Measurements from ENCODE around the gene ETS1. TPM values are rescaled to one million over a fixed set of nuclear protein-coding genes. Genes with fewer than 3 reads are reported as not detected.

Gene ETS1
- total RNA-seq, 6 experiments from 2014 or later: 14.2 to 37.2 (median 23.3) TPM

DNA sequence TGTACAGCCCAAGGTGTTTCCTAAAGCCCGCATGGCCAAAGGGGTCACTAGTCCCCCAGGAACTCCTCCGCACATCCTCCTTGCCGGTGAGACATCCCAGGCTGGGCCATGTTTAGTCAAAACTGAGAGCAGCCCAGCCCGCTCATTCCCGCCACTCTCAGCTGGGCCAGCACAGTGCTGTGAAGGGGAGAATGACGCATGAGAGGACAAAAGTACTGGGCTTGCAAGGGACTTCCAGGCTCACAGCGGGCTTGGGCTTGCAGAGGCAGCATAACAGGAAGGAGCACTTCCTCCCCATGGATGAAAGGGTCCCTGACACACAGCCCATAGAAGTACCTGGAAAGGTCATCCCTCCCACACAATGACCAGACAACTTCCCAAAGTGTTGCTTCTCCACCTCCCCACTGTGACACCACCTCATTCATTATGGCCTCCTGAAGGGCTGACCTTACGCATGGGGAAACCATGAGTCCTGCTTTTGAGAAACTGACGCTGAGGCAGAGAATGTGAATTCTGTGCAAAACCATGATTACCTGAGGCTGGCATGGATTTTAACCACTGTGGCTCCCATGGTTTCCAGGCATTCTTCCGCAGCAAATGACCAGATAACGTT, 19.1 kb downstream of the ETS1 start:
- DNase-seq (peak in 1 of 3 donors; percentile 60), ATAC-seq (peak; percentile 73 to 89 (median 81))
- H3K9me3 ChIP-seq: no peaks in the 10 kb centered on the region
- H3K36me3 ChIP-seq: no peaks in the 10 kb centered on the region
- H3K27me3 ChIP-seq: no peaks in the 10 kb centered on the region
- intact Hi-C loops (cut with DNase I): no loop called here
- 61% methylated on average over 6 of the region's 11 CpGs for WGBS (ENCODE audit: insufficient coverage, low coverage, low lambda C conversion rate, missing lambda C conversion rate)
- peak overlapping the region; percentile 15 to 51 (median 18) for H3K27ac ChIP-seq
- TF ChIP-seq POLR2A (IDR thresholded peaks at IDR 0.05) (no peak), CTCF (IDR thresholded peaks at IDR 0.05) (no peak)
- no peak overlapping the region for H3K4me3 ChIP-seq
- peaks cover 0 to 6% (median 0%) of the 10 kb centered on the region in 4 donors for H3K4me1 ChIP-seq

- no peaks in the 10 kb centered on the region for H3K36me3 ChIP-seq
- H3K27ac ChIP-seq: peak overlapping the region in 1 of 3 donors; percentile 44
- no peak overlapping the region for H3K4me3 ChIP-seq
- WGBS (ENCODE audit: insufficient coverage, low coverage, low lambda C conversion rate, missing lambda C conversion rate): 63% methylated on average over 2 of the region's 3 CpGs
- TF ChIP-seq CTCF (IDR thresholded peaks at IDR 0.05): no peak
- no peak for TF ChIP-seq POLR2A (IDR thresholded peaks at IDR 0.05)
- no peaks in the 10 kb centered on the region for H3K27me3 ChIP-seq
- peaks cover 0 to 6% (median 0%) of the 10 kb centered on the region in 4 donors for H3K4me1 ChIP-seq
- intact Hi-C loops (cut with DNase I): no loop called here
- DNase-seq (no peak), ATAC-seq (no peak)
- H3K9me3 ChIP-seq: no peaks in the 10 kb centered on the region
Measured at GRCh38 chr11:128567130-128567529, 20.2 kb downstream of the ETS1 start.

DNA sequence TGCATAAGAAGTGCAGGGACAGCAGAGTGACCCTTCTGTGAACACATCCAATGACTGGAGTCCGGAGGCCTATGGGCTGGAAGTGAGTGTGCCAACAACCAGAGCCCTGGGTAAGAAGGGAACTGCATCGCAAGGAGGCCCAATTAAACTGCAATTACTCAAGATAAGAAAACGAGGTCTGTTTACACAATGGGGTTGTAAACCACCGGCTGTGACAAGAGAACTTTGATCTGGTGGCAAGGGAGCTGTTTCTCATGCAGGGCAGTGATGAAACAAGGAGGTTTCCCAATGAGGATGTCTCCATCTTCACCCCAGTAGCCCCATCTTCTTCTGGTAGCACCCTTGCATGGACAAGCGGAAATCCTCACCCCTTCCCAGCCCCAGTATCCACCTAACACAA, 21.5 kb downstream of the ETS1 start:
- peak in 3 of 4 donors; percentile 7 to 62 (median 40) for ATAC-seq
- 34% methylated on average over 5 of the region's 5 CpGs for WGBS (ENCODE audit: insufficient coverage, low coverage, low lambda C conversion rate, missing lambda C conversion rate)
- H3K36me3 ChIP-seq: no peaks in the 10 kb centered on the region
- DNase-seq: no peak
- H3K4me3 ChIP-seq: no peak overlapping the region
- no peaks in the 10 kb centered on the region for H3K9me3 ChIP-seq
- TF ChIP-seq POLR2A (IDR thresholded peaks at IDR 0.05) (no peak), CTCF (IDR thresholded peaks at IDR 0.05) (no peak)
- H3K4me1 ChIP-seq: peaks cover 0 to 6% (median 0%) of the 10 kb centered on the region in 4 donors
- H3K27me3 ChIP-seq: no peaks in the 10 kb centered on the region
- intact Hi-C loops (cut with DNase I): no loop called here
- no peak overlapping the region for H3K27ac ChIP-seq

- 86% methylated on average over 3 of the region's 3 CpGs for WGBS (ENCODE audit: insufficient coverage, low coverage, low lambda C conversion rate, missing lambda C conversion rate)
- no peak overlapping the region for H3K27ac ChIP-seq
- DNase-seq (no peak), ATAC-seq (no peak)
- H3K27me3 ChIP-seq: no peaks in the 10 kb centered on the region
- H3K9me3 ChIP-seq: no peaks in the 10 kb centered on the region
- no peak overlapping the region for H3K4me3 ChIP-seq
- TF ChIP-seq CTCF (IDR thresholded peaks at IDR 0.05): no peak
- no peak for TF ChIP-seq POLR2A (IDR thresholded peaks at IDR 0.05)
- H3K36me3 ChIP-seq: no peaks in the 10 kb centered on the region
- H3K4me1 ChIP-seq: peaks cover 0 to 6% (median 0%) of the 10 kb centered on the region in 4 donors
- intact Hi-C loops (cut with DNase I): no loop called here
Measured at GRCh38 chr11:128564642-128565245, 22.6 kb downstream of the ETS1 start.
